ENCODE measurements around the gene MT1F.

- no peak for TF ChIP-seq CTCF (conservative IDR thresholded peaks at IDR 0.05 in 1 of 2, IDR thresholded peaks at IDR 0.05 in 1 of 2; ENCODE audit: extremely low read depth in 1 of 2, insufficient read depth in 1 of 2, low read depth in 1 of 2, low read length in 2 of 2)
- TF ChIP-seq EZH2 (IDR thresholded peaks at IDR 0.05; ENCODE audit: borderline replicate concordance, low read length), result no peak
Observed at GRCh38 chr16:56645311-56645710, 12.4 kb upstream of the MT1F start.
